HG03097 (cell line): ENCODE results near the gene DUSP2.
A peak's percentile ranks its signal among the peaks of the same experiment; 100 is the strongest.
"Not testable (repeated sequence)": the region's sequence is repeated elsewhere in the genome, so short reads cannot be mapped to it uniquely, and the experiment has no call there.

ENCODE experiments used
- ATAC-seq: cut with Tn5 transposase; IDR thresholded peaks from one replicate; pipeline ENCODE4 v1.9.1; 2021; ENCODE audit not compliant: unreplicated experiment, low FRiP score

The DUSP2 gene

GRCh38 chr2:96148410-96149217 is 3.4 kb upstream of the DUSP2 start:
- ATAC-seq: peak; percentile 31

DNA sequence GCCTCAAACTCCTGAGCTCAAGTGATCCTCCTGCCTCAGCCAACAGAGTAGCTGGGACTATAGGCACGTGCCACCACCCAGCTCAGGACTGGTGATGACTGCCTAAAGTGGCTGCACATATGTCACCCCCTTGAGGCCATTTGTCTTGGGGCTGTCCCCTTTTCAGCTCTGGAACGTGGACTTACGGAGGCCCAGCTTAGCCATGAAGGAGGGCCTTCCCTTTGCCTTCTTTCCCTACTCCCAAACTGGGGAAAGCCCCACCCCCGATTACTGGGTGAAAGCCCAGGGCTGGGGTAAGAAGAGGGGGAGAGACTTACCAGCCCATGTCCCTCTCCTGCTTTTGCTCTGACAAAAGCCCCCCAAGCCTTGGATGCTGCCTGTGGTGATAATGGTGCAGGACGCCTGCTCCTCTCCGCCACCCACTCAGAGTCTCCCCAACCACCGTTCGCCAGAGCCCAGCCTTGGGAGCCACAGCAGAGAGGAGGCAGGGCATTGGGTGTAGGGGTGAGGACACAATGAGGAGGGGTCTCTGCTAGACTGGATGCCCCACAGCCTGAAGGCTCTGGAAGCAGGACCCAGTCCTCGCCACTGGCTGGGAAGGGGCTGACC is 2.5 kb upstream of the DUSP2 start:
- ATAC-seq: no peak

GRCh38 chr2:96146881-96147592 is 1.8 kb upstream of the DUSP2 start:
- no peak for ATAC-seq

- peak; percentile 32 for ATAC-seq
Observed at GRCh38 chr2:96146153-96146880, 1.1 kb upstream of the DUSP2 start.

- ATAC-seq: no peak
Observed at GRCh38 chr2:96145848-96146152, 560 bp upstream of the DUSP2 start.

DNA sequence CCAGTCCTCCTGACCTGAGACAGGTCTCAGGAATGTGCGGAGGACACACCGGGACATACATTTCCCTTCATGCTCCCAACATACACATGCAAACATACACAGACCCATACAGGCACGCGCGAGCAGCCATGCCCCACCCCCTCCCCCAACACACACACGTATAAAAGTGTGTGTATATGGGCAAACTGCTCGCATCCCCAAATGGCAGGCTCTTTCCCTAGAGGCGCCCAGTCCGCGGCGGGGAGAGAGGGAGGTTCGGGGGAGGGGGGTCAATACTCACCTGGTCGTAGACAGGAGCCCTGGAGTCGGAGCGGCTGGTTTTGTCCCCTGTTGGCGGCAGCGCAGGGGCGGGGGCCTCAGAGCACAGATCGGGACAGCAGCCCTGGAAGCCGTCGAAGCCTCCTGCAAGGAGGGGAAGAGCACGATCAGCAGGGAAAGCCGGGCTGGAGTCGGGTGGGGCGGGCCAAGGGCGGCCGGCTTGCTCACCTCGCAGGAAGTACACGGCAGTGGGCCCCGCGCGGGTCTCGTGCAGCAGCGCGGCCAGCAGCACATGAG is 682 bp downstream of the DUSP2 start:
- no peak for ATAC-seq

DNA sequence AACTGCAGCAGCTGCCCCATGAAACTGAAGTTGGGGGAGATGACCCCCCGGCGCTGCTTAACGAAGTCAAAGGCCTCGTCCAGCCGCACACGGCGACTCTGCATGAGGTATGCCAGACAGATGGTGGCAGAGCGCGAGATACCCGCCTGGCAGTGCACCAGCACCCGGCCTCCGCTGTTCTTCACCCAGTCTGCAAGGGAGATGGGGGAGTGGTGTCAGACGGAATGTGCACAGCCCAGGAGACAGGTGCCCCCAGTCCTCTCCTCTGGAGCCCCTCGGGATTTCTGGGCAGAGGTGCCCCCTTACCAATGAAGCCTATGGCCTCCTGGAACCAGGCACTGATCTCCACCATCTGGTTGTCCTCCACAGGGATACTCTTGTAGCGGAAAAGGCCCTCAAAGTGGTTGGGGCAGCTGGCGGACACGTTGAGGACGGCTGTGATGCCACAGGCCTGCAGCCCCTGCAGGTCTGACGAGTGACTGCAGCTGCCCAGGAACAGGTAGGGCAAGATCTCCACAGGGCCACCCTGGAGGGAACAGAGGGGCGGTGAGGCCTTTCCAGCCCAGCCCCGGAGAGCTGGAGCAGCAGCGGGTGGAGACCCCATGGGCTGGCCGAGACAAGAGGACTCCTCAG is 1.3 kb downstream of the DUSP2 start:
- no peak for ATAC-seq

- no peak for ATAC-seq
Observed at GRCh38 chr2:96143231-96143847, 1.9 kb downstream of the DUSP2 start.

GRCh38 chr2:96142217-96143113 is 2.8 kb downstream of the DUSP2 start:
- no peak for ATAC-seq

GRCh38 chr2:96141624-96141967 is 3.6 kb downstream of the DUSP2 start:
- ATAC-seq: not testable (repeated sequence)

DNA sequence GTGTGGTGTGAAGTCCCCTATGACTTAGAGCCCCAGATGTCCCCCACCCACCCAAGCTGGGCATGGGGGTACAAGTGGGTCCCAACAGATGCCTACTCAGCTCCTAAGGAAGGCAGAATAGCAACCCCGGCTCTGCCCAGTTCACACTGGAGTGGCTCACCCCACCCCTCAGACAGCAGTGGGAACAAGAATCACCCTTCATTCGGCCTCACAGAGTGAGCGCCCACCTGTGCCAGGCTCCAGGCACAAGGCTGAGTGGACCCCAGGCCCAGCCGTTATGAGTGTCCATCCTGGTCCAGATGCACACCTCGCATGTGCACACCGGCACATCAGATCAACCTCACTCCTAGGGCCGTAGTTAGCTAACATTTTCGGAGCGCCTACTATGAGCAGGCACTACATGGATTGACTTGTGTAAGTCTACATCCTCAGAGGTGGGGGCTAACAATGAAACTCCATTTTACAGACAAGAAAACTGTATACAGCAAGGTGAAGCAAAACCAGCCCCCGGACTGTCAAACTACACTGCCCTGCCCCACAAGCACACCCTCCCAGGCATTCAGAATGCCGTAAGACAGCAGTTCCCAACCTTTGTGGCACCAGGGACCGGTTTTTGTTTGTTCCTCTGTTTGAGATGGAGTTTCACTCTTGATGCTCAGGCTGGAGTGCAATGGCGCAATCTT is 4.2 kb downstream of the DUSP2 start:
- no peak for ATAC-seq

GRCh38 chr2:96139181-96139758 is 6.0 kb downstream of the DUSP2 start:
- ATAC-seq: no peak

DNA sequence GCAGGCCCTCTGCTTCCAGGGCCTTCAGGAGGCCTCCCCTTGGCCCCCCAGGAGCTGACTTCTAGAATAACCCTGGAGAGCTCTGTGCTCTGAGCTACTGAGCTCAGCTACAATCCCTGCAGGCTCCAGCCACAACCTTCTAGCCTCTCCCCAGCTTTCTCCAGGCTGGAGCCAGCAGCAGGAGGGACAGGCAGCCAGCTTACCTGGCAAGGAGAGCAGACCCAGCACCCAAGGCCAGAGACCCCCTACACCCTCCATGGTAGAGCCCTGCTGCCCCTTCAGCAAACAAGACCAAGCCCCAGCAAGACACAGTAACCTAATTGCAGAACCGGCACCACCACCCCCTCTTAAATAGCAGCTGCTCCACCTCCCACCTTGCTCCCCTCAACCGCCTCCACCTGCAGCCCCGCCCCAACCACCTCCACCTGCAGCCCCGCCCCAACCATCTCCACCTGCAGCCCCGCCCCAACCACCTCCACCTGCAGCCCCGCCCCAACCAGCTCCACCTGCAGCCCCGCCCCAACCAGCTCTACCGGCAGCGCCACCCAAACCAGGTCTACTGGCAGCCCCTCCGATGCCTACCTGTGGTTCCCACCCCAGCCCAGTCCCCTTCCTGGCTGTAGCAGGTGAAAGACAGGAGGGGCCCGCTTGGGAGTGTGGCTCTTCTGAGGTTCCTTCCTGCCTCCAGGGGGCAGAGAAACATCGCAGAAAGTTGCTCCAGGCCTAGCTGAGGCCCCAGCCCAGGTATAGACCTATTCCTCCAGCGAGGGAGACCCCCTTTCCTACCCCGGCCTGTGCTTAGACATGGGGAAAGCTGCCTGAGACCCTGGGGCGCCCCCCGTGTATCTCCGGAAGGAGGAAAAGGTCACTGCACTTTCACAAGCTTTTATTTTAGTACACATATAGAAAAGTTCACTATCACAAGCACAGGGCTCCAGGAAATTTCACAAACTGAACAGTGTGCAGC is 6.8 kb downstream of the DUSP2 start, which contains the start of gene ASTL:
Gene ASTL (minus strand): TSS at position 324 of the 967 bp plus-strand sequence. CDS start 66 bp downstream, at position 258.
- peak; percentile 32 for ATAC-seq

DNA sequence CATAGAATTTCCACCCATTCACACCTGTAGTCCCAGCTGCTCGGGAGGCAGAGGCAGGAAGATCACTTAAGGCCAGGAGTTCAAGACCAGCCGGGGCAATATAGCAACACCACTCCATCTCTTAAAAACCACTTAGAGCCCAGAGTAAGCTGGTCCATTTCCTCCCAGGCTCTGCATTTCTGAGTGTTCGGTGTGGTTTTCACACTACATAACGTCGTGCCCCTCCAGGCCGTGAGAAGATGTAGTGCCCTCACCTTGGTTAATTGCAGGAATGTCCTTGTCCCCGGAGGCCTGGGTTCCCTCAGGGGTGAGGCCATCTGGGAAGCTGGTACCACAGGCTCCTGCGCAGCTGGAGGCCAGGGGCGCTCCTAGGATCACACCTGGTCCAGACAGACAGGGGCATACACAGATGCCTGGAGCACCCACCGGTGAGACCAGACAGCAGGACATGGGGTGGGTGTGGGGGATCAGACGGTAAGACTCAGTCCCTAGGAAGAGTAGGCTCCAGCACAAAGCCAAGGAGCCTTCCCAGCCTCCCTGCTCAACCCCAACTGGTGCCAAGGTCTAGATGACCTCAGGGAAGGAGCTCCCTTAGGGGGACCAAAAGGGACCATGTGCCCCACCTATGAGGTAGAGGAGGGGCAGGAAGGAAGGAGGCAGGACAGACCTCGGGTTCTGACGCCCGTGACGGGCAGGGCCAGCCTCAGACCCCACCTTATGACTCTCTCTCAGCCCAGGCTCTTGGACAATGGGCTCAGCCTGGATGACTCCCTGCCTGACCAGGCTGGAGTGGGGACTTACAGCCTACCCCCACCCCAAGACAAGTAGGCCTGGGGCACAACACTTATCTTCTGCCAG is 7.7 kb downstream of the DUSP2 start:
- ATAC-seq: no peak

- ATAC-seq: no peak
Observed at GRCh38 chr2:96136129-96136720, 9.0 kb downstream of the DUSP2 start.

DNA sequence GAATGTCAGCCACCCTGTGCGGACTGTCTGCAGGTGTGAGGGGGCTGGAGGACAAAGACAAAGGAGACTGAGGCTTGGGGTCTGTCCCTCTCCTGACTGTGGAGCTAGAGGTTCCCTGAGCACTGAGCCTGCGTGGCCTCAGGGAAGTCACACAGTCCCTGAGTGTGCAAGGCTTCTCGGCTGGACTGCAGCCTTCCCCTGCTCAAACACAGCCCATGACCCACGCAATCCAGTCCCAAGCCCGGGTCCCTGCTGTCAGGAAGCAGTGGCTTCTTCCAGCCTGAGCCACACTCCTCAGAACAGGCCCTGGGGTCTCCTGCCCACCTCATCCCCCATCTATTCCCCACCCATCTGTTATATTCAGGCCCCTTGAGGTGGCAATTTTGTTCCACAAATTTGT is 9.6 kb downstream of the DUSP2 start:
- no peak for ATAC-seq
